ENCODE results near the gene SEMA3C.

The SEMA3C gene

GRCh38 chr7:80881351-80881900 is 37.4 kb downstream of the SEMA3C start:
- H3K36me3 ChIP-seq (ENCODE audit: control insufficient read depth, insufficient read depth, low read length), result no peaks in the 10 kb centered on the region
- H3K4me3 ChIP-seq (ENCODE audit: low read length), result no peak overlapping the region
- H3K9me3 ChIP-seq (ENCODE audit: control insufficient read depth, low read length), result no peaks in the 10 kb centered on the region
- peaks cover 12% of the 10 kb centered on the region for H3K4me1 ChIP-seq (ENCODE audit: control insufficient read depth, insufficient read depth, low read length)
- H3K9ac ChIP-seq (ENCODE audit: low read length), result no peak overlapping the region
- H3K27me3 ChIP-seq (ENCODE audit: control insufficient read depth, insufficient read depth, low read length), result no peaks in the 10 kb centered on the region

GRCh38 chr7:80879849-80880248 is 39.0 kb downstream of the SEMA3C start:
- Histone ChIP-seq H3K9ac (ENCODE audit: low read length) (no peak overlapping the region), H3K36me3 (ENCODE audit: control insufficient read depth, insufficient read depth, low read length) (no peaks in the 10 kb centered on the region), H3K9me3 (ENCODE audit: control insufficient read depth, low read length) (no peaks in the 10 kb centered on the region), H3K4me1 (ENCODE audit: control insufficient read depth, insufficient read depth, low read length) (peaks cover 12% of the 10 kb centered on the region), H3K27me3 (ENCODE audit: control insufficient read depth, insufficient read depth, low read length) (no peaks in the 10 kb centered on the region), H3K4me3 (ENCODE audit: low read length) (no peak overlapping the region)

GRCh38 chr7:80876894-80877414 is 41.9 kb downstream of the SEMA3C start:
- no peaks in the 10 kb centered on the region for H3K9me3 ChIP-seq (ENCODE audit: control insufficient read depth, low read length)

GRCh38 chr7:80875537-80876120 is 43.2 kb downstream of the SEMA3C start:
- no peaks in the 10 kb centered on the region for H3K27me3 ChIP-seq (ENCODE audit: control insufficient read depth, insufficient read depth, low read length)
- H3K9me3 ChIP-seq (ENCODE audit: control insufficient read depth, low read length), result no peaks in the 10 kb centered on the region
- no peaks in the 10 kb centered on the region for H3K36me3 ChIP-seq (ENCODE audit: control insufficient read depth, insufficient read depth, low read length)
- H3K4me1 ChIP-seq (ENCODE audit: control insufficient read depth, insufficient read depth, low read length), result no peaks in the 10 kb centered on the region
- no peak overlapping the region for H3K9ac ChIP-seq (ENCODE audit: low read length)
- no peak overlapping the region for H3K4me3 ChIP-seq (ENCODE audit: low read length)

More at GRCh38 chr7:80876894-80877414, 41.9 kb downstream of the SEMA3C start:
- Histone ChIP-seq H3K9ac (ENCODE audit: low read length) (no peak overlapping the region), H3K36me3 (ENCODE audit: control insufficient read depth, insufficient read depth, low read length) (no peaks in the 10 kb centered on the region), H3K4me1 (ENCODE audit: control insufficient read depth, insufficient read depth, low read length) (peaks cover 4% of the 10 kb centered on the region), H3K4me3 (ENCODE audit: low read length) (no peak overlapping the region), H3K27me3 (ENCODE audit: control insufficient read depth, insufficient read depth, low read length) (no peaks in the 10 kb centered on the region)

- Histone ChIP-seq H3K36me3 (ENCODE audit: control insufficient read depth, insufficient read depth, low read length) (no peaks in the 10 kb centered on the region), H3K27me3 (ENCODE audit: control insufficient read depth, insufficient read depth, low read length) (no peaks in the 10 kb centered on the region), H3K9me3 (ENCODE audit: control insufficient read depth, low read length) (no peaks in the 10 kb centered on the region), H3K9ac (ENCODE audit: low read length) (no peak overlapping the region), H3K4me1 (ENCODE audit: control insufficient read depth, insufficient read depth, low read length) (no peaks in the 10 kb centered on the region), H3K4me3 (ENCODE audit: low read length) (no peak overlapping the region)
Measured at GRCh38 chr7:80873140-80873539, 45.7 kb downstream of the SEMA3C start.

GRCh38 chr7:80871228-80871627 is 47.6 kb downstream of the SEMA3C start:
- Histone ChIP-seq H3K27me3 (ENCODE audit: control insufficient read depth, insufficient read depth, low read length) (no peaks in the 10 kb centered on the region), H3K4me3 (ENCODE audit: low read length) (no peak overlapping the region), H3K9me3 (ENCODE audit: control insufficient read depth, low read length) (no peaks in the 10 kb centered on the region), H3K9ac (ENCODE audit: low read length) (no peak overlapping the region), H3K4me1 (ENCODE audit: control insufficient read depth, insufficient read depth, low read length) (no peaks in the 10 kb centered on the region), H3K36me3 (ENCODE audit: control insufficient read depth, insufficient read depth, low read length) (no peaks in the 10 kb centered on the region)

GRCh38 chr7:80870813-80871212 is 48.0 kb downstream of the SEMA3C start:
- Histone ChIP-seq H3K36me3 (ENCODE audit: control insufficient read depth, insufficient read depth, low read length) (no peaks in the 10 kb centered on the region), H3K4me1 (ENCODE audit: control insufficient read depth, insufficient read depth, low read length) (no peaks in the 10 kb centered on the region), H3K4me3 (ENCODE audit: low read length) (no peak overlapping the region), H3K27me3 (ENCODE audit: control insufficient read depth, insufficient read depth, low read length) (no peaks in the 10 kb centered on the region), H3K9ac (ENCODE audit: low read length) (no peak overlapping the region), H3K9me3 (ENCODE audit: control insufficient read depth, low read length) (no peaks in the 10 kb centered on the region)

GRCh38 chr7:80869821-80870751 is 48.8 kb downstream of the SEMA3C start:
- H3K4me1 ChIP-seq (ENCODE audit: control insufficient read depth, insufficient read depth, low read length), result no peaks in the 10 kb centered on the region
- H3K27me3 ChIP-seq (ENCODE audit: control insufficient read depth, insufficient read depth, low read length), result no peaks in the 10 kb centered on the region
- H3K36me3 ChIP-seq (ENCODE audit: control insufficient read depth, insufficient read depth, low read length), result no peaks in the 10 kb centered on the region
- no peaks in the 10 kb centered on the region for H3K9me3 ChIP-seq (ENCODE audit: control insufficient read depth, low read length)
- H3K4me3 ChIP-seq (ENCODE audit: low read length), result no peak overlapping the region
- no peak overlapping the region for H3K9ac ChIP-seq (ENCODE audit: low read length)

GRCh38 chr7:80869106-80869784 is 49.6 kb downstream of the SEMA3C start:
- no peak overlapping the region for H3K4me3 ChIP-seq (ENCODE audit: low read length)
- H3K9me3 ChIP-seq (ENCODE audit: control insufficient read depth, low read length), result no peaks in the 10 kb centered on the region
- no peaks in the 10 kb centered on the region for H3K27me3 ChIP-seq (ENCODE audit: control insufficient read depth, insufficient read depth, low read length)
- H3K4me1 ChIP-seq (ENCODE audit: control insufficient read depth, insufficient read depth, low read length), result no peaks in the 10 kb centered on the region
- H3K9ac ChIP-seq (ENCODE audit: low read length), result no peak overlapping the region
- no peaks in the 10 kb centered on the region for H3K36me3 ChIP-seq (ENCODE audit: control insufficient read depth, insufficient read depth, low read length)

- no peaks in the 10 kb centered on the region for H3K9me3 ChIP-seq (ENCODE audit: control insufficient read depth, low read length)
- H3K9ac ChIP-seq (ENCODE audit: low read length), result no peak overlapping the region
- H3K27me3 ChIP-seq (ENCODE audit: control insufficient read depth, insufficient read depth, low read length), result no peaks in the 10 kb centered on the region
- no peaks in the 10 kb centered on the region for H3K36me3 ChIP-seq (ENCODE audit: control insufficient read depth, insufficient read depth, low read length)
- no peaks in the 10 kb centered on the region for H3K4me1 ChIP-seq (ENCODE audit: control insufficient read depth, insufficient read depth, low read length)
- no peak overlapping the region for H3K4me3 ChIP-seq (ENCODE audit: low read length)
Measured at GRCh38 chr7:80868566-80868965, 50.3 kb downstream of the SEMA3C start.

- no peaks in the 10 kb centered on the region for H3K27me3 ChIP-seq (ENCODE audit: control insufficient read depth, insufficient read depth, low read length)
- no peak overlapping the region for H3K9ac ChIP-seq (ENCODE audit: low read length)
- H3K9me3 ChIP-seq (ENCODE audit: control insufficient read depth, low read length), result no peaks in the 10 kb centered on the region
- no peaks in the 10 kb centered on the region for H3K36me3 ChIP-seq (ENCODE audit: control insufficient read depth, insufficient read depth, low read length)
- H3K4me3 ChIP-seq (ENCODE audit: low read length), result no peak overlapping the region
- peaks cover 16% of the 10 kb centered on the region for H3K4me1 ChIP-seq (ENCODE audit: control insufficient read depth, insufficient read depth, low read length)
Measured at GRCh38 chr7:80860554-80860953, 58.3 kb downstream of the SEMA3C start.

All from mucosa of stomach (tissue), 1 donor.